Neural cell (in vitro differentiated cells): Measurements from ENCODE around the gene FAM210B.

ENCODE experiments used
- CTCF ChIP-seq: fragments of 450-650 bp; IDR thresholded peaks from 2 replicates; pipeline ENCODE4 v1.5.1; 2014; ENCODE audit warnings: antibody characterized with exemption, mild to moderate bottlenecking, moderate library complexity; ENCODE audit not compliant: poor library complexity, severe bottlenecking
- MXI1 ChIP-seq: fragments of 450-650 bp; conservative IDR thresholded peaks from 2 replicates; pipeline ENCODE4 v1.6.1; 2014; ENCODE audit warnings: antibody characterized with exemption, mild to moderate bottlenecking; ENCODE audit not compliant: poor library complexity, severe bottlenecking
- TAF1 ChIP-seq: IDR thresholded peaks from 2 replicates; pipeline ENCODE4 v1.6.1; 2012; ENCODE audit warnings: low read depth

- no peak for TF ChIP-seq CTCF
- no peak for TF ChIP-seq TAF1
- no peak for TF ChIP-seq MXI1
Observed at GRCh38 chr20:56361900-56362299, 3.1 kb downstream of the FAM210B start.
